Lower leg skin (tissue), 4 donors: Measurements from ENCODE around the gene TBC1D32. TPM values are rescaled to one million over a fixed set of nuclear protein-coding genes. Genes with fewer than 3 reads are reported as not detected.

ENCODE experiments used
- DNase-seq, 2 donors: peaks; one replicate each; pipeline ENCODE4 v3.0.0-alpha.2; 2019; ENCODE audit warnings: low spot score in 2 of 2
- H3K4me3 ChIP-seq: fragments of 200-600 bp; sonication (generic); 2 replicates; pipeline ENCODE4 v1.5.1; 2017; ENCODE audit warnings: mild to moderate bottlenecking, low read depth; ENCODE audit not compliant: poor library complexity, severe bottlenecking
- POLR2A ChIP-seq, 2 donors: fragments of 450-650 bp; IDR thresholded peaks; one replicate each; pipeline ENCODE4 v1.6.1; 2016 to 2017; ENCODE audit warnings: antibody characterized with exemption in 2 of 2, mild to moderate bottlenecking in 1 of 2, moderate library complexity in 1 of 2
- WGBS, 2 donors: methylation state at CpG; one replicate each; pipeline ENCODE4 v1.1.5; 2018; 5-methylcytosine and 5-hydroxymethylcytosine counted together
- intact Hi-C: fragments of 100-400 bp; cut with DNase I; formaldehyde crosslinking; loops from one replicate; pipeline ENCODE4 v1.15.0; 2023; ENCODE audit warnings: low total_unique reads
- total RNA-seq, 4 donors: library from RNA; depleted of rRNA; stranded (reverse); fragments of >200 nt; gene quantifications; one replicate each; pipeline ENCODE4 v1.1.0, GENCODE V29; 2016
- TF ChIP-seq, protein P1 (sequence below), 3 donors: fragments of 450-650 bp; IDR thresholded peaks; one replicate each; pipeline ENCODE4 v1.5.1; 2016; ENCODE audit warnings: antibody characterized with exemption in 3 of 3, mild to moderate bottlenecking in 3 of 3, moderate library complexity in 2 of 3

TBC1D32 gene
- total RNA-seq, 4 donors from 2014 or later, result 5.2 to 8.6 (median 6.7) TPM

DNA sequence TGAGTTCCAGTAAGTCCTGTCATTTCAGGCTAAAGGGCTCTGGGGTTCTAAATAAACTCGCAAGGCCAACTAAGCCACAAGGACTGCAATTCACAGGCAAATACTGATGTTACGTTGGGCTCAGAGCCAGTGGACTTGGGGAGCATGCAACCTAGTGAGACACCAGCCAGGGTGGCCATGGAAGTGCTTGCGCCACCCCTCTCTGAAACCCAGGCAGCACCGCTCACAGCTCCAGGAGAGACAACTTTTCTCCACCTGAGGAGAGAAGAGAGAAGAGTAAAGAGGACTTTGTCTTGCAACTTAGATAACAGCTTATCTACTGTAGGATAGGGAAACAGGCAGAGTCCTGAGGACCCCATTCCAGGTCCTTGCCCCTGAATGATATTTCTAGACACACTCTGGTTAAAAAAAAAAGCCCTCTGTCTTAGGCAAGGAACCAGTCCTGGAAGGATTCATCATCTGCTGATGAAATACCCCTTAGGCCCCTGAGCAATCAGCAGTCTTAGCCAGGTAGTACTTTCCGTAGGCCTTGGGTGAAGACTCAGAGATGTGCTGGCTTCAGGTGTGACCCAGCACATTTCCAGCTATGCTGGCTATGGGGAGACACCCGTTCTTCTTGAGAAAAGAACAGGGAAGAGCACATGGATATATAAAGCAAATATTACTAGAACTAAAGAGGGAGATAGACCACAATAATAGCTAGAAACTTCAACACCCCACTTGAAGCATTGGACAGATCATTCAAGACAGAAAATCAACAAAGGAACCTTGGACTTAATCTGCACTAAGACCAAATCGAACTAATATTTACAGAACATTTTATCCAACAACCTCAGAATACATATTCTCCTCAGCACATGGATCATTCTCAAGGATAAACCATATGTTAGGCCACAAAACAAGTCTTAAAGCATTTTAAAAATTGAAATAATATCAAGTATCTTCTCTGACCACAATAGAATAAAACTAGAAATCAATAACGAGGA, 31.5 kb upstream of the TBC1D32 start:
- intact Hi-C loops, result no loop called here
- 81 to 84% methylated on average over 8 of the region's 8 CpGs for WGBS, 2 donors
- no peak for TF ChIP-seq POLR2A (IDR thresholded peaks at IDR 0.05)
- TF ChIP-seq, protein P1, sequence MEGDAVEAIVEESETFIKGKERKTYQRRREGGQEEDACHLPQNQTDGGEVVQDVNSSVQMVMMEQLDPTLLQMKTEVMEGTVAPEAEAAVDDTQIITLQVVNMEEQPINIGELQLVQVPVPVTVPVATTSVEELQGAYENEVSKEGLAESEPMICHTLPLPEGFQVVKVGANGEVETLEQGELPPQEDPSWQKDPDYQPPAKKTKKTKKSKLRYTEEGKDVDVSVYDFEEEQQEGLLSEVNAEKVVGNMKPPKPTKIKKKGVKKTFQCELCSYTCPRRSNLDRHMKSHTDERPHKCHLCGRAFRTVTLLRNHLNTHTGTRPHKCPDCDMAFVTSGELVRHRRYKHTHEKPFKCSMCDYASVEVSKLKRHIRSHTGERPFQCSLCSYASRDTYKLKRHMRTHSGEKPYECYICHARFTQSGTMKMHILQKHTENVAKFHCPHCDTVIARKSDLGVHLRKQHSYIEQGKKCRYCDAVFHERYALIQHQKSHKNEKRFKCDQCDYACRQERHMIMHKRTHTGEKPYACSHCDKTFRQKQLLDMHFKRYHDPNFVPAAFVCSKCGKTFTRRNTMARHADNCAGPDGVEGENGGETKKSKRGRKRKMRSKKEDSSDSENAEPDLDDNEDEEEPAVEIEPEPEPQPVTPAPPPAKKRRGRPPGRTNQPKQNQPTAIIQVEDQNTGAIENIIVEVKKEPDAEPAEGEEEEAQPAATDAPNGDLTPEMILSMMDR (IDR thresholded peaks at IDR 0.05), result no peak
- no peak overlapping the region for H3K4me3 ChIP-seq
- DNase-seq, result no peak

DNA sequence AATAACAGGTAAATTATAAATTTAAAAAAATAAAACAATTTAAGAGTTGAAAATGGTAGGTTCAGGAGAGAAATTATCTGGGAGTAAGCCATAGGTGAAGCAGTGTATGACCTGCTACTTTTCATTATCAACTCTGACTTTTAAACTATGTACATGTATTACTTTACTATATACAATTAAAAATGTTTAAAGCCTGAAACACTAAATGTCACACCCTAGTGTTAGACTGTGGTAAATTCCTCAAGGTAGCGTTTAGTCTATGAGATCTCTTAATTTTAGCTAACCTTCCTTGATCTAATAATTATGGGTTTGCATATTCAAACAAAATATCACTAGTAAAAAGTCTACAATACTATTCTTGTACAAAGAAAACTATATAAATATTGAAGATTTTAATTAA, 22.3 kb upstream of the TBC1D32 start:
- no peak for TF ChIP-seq POLR2A (IDR thresholded peaks at IDR 0.05)
- TF ChIP-seq, protein P1 (IDR thresholded peaks at IDR 0.05), result no peak
- no peak for DNase-seq
- intact Hi-C loops, result no loop called here
- no peak overlapping the region for H3K4me3 ChIP-seq
- WGBS, 2 donors, result 88 to 92% methylated on average over 1 of the region's 1 CpG

DNA sequence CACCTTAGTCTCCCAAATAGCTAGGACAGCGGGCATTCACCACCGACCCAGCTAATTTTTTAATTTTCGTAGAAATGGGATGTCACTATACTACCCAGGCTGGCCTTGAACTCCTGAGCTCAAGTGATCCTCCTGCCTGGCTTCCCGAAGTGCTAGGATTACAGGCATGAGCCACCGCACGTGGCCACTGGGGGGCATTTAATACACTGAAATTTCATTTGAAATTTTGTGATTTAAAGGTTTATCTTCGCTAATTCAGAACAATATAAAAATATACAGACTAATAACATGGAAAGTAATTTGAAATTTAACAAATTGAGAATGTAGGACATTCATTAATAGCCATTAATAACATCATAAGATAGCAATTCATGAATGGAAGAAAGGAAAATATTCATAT, 20.5 kb upstream of the TBC1D32 start:
- no peak for TF ChIP-seq POLR2A (IDR thresholded peaks at IDR 0.05)
- TF ChIP-seq, protein P1 (IDR thresholded peaks at IDR 0.05), result no peak
- H3K4me3 ChIP-seq, result no peak overlapping the region
- DNase-seq, result no peak
- intact Hi-C loops, result no loop called here
- 79% methylated on average over 7 of the region's 7 CpGs for WGBS, 2 donors

DNA sequence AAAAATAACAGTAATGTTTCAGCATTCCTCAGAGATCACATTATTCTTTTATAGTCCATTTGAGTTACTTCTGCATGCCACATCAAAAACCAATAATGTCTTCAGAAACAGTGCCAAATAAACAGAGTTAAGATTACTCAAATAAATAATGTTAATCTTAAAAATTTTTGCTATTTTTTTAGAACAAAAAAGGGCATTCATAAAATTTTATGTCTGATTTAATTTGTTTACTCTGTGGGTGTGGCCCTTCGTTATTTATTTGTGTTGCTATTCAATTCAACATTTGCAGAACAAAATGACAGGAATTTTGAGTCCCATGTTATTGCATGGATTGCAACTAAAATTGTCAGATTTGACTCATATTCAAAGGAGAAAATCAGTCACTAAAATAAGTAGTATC, 18.7 kb upstream of the TBC1D32 start:
- DNase-seq, result no peak
- 39 to 44% methylated on average over 1 of the region's 1 CpG for WGBS, 2 donors
- TF ChIP-seq, protein P1 (IDR thresholded peaks at IDR 0.05), result no peak
- no peak for TF ChIP-seq POLR2A (IDR thresholded peaks at IDR 0.05)
- intact Hi-C loops, result no loop called here
- no peak overlapping the region for H3K4me3 ChIP-seq

DNA sequence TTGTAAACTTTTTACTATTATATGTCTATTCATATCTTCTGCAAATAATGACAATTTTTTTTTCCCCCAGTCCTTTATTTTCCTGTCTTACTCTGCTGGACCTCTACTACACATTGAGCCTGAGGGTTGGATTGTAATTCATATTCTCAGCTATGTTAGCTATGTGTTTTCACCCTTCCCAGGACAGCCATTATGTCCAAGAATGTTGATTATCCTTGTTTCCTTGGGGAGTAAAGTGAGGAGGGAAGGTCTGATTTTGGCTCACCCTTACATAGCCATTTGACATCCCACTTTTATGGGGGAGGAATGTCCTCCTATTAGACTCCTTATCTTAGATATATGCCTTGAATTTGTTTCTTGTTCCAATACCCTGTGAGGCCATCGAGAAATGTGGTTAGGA, 17.6 kb upstream of the TBC1D32 start:
- WGBS, 2 donors, result 58 to 75% methylated on average over 1 of the region's 1 CpG
- H3K4me3 ChIP-seq, result no peak overlapping the region
- DNase-seq, result no peak
- TF ChIP-seq POLR2A (IDR thresholded peaks at IDR 0.05), result no peak
- TF ChIP-seq, protein P1 (IDR thresholded peaks at IDR 0.05), result no peak
- intact Hi-C loops, result no loop called here
